Measurements from ENCODE around the gene CTIF.

DNA sequence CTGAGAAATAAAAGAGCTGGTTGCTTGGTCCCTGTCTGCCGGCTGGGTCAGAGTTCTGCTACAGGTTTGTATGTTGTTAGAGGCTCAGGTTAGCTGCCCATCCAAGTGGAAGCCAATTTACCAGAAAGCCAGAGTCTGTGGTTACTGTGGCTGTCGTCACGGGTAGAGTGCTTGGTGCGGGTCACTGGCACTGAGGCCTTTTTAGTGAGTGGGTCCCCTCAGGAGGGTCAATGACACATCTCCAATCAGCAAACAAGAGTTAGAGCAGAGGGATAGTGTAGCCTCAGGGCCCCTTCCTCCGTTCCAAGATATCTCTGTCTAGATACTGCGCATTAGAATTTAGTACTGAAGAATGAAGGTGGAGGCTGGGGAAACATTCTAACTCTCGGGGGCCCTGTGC is 41.2 kb downstream of the CTIF start:
- TF ChIP-seq, protein P1, sequence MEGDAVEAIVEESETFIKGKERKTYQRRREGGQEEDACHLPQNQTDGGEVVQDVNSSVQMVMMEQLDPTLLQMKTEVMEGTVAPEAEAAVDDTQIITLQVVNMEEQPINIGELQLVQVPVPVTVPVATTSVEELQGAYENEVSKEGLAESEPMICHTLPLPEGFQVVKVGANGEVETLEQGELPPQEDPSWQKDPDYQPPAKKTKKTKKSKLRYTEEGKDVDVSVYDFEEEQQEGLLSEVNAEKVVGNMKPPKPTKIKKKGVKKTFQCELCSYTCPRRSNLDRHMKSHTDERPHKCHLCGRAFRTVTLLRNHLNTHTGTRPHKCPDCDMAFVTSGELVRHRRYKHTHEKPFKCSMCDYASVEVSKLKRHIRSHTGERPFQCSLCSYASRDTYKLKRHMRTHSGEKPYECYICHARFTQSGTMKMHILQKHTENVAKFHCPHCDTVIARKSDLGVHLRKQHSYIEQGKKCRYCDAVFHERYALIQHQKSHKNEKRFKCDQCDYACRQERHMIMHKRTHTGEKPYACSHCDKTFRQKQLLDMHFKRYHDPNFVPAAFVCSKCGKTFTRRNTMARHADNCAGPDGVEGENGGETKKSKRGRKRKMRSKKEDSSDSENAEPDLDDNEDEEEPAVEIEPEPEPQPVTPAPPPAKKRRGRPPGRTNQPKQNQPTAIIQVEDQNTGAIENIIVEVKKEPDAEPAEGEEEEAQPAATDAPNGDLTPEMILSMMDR (conservative IDR thresholded peaks at IDR 0.05; ENCODE audit: low read length): no peak
- TF ChIP-seq EZH2phosphoT487 (IDR thresholded peaks at IDR 0.05; ENCODE audit: borderline replicate concordance, low read depth, low read length): no peak

Data from OCI-LY7 (cell line).